Aorta (tissue), 5 donors: ENCODE data around the gene AKAP4. TPM values are rescaled to one million over a fixed set of nuclear protein-coding genes. Genes with fewer than 3 reads are reported as not detected.

ENCODE experiments used
- ATAC-seq: fragments of 200-7000 bp; cut with Tn5 transposase; one replicate; pipeline ENCODE4 v1.9.1; 2022; ENCODE audit warnings: moderate library complexity; ENCODE audit not compliant: low FRiP score
- DNase-seq, 2 donors: peaks; one replicate each; pipeline ENCODE4 v3.0.0-alpha.2; 2020
- H3K27ac ChIP-seq, 2 donors: one replicate each; pipeline ENCODE4 v1.5.1; 2013; ENCODE audit warnings: low read length in 2 of 2, mild to moderate bottlenecking in 2 of 2, moderate library complexity in 2 of 2, control low read depth in 1 of 2, inconsistent platforms in 1 of 2, low read depth in 1 of 2
- H3K27me3 ChIP-seq, 2 donors: one replicate each; pipeline ENCODE4 v1.6.1; 2013; ENCODE audit warnings: control low read depth in 1 of 2, low read length in 1 of 2, mild to moderate bottlenecking in 1 of 2, moderate library complexity in 1 of 2; ENCODE audit not compliant: insufficient read depth in 2 of 2, control insufficient read depth in 1 of 2
- H3K36me3 ChIP-seq, 2 donors: one replicate each; pipeline ENCODE4 v1.6.1; 2013; ENCODE audit warnings: control low read depth in 1 of 2, low read length in 1 of 2, mild to moderate bottlenecking in 1 of 2; ENCODE audit not compliant: insufficient read depth in 2 of 2, control insufficient read depth in 1 of 2
- H3K4me1 ChIP-seq, 2 donors: one replicate each; pipeline ENCODE4 v1.6.1; 2013; ENCODE audit warnings: low read length in 2 of 2, control low read depth in 1 of 2, mild to moderate bottlenecking in 1 of 2, moderate library complexity in 1 of 2; ENCODE audit not compliant: insufficient read depth in 2 of 2, control insufficient read depth in 1 of 2
- H3K4me3 ChIP-seq, 2 donors: one replicate each; pipeline ENCODE4 v1.5.1; 2013; ENCODE audit warnings: low read length in 2 of 2, control low read depth in 1 of 2, mild to moderate bottlenecking in 1 of 2
- H3K9me3 ChIP-seq: one replicate; pipeline ENCODE4 v1.6.1; 2013; ENCODE audit warnings: mild to moderate bottlenecking, low read length; ENCODE audit not compliant: control insufficient read depth
- WGBS, 2 donors: extraction: QIAGEN DNeasy Blood & Tissue Kit; methylation state at CpG; one replicate each; pipeline ENCODE4 v1.1.7; 2013; 5-methylcytosine and 5-hydroxymethylcytosine counted together
- intact Hi-C, 2 donors: fragments of 100-400 bp; cut with DNase I; formaldehyde crosslinking; loops; one replicate each; pipeline versions ENCODE4 v1.14.2 to v1.15.0; 2022
- polyA plus RNA-seq, 2 donors: library from polyadenylated mRNA; stranded (reverse); fragments of 200-250 nt; gene quantifications; one replicate each; pipeline ENCODE4 v1.2.3, GENCODE V29; 2013
- total RNA-seq, 2 donors: library from RNA; stranded (reverse); fragmentation: NEBNext Ultra II Directional; extraction: Animal tissue kit (Norgen Biotek cat#: 25700); gene quantifications; one replicate each; pipeline ENCODE4 v1.2.1, GENCODE V29; 2021
- donor health status: healthy with polysubstance abuse.
- donor health status: Bipolar disorder and iron deficiency.
- donor health status: DM: no; HTN: no; CAD: no.
- donor health status: DM: no; HTN: no; CAD: no.
- donor health status: DM: yes; HTN: yes; CAD: no.

The AKAP4 gene
- total and polyA plus RNA-seq, 4 donors: not detected

DNA sequence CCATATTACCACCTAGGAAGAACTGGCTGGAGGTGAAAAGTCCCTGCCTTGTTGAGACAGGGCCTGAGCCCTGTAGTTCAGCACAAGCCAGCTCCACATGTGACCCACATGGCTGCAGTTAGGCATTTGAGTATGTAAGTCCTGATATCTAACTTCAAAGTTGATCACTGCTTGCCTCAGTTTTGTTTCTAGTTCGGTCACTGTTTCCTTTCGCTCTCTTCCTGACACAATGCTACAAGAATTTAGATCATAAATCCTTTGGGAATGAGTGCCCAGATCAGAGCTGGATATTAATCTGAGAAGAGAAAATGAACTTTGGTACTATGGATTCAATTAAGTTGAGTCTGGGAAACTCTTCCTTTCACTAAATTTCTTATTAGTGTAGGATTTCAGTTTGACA, 48.4 kb downstream of the AKAP4 start:
- Histone ChIP-seq H3K9me3 (no peaks in the 10 kb centered on the region), H3K27ac (no peak overlapping the region), H3K4me1 (no peaks in the 10 kb centered on the region), H3K27me3 (no peaks in the 10 kb centered on the region), H3K4me3 (no peak overlapping the region), H3K36me3 (no peaks in the 10 kb centered on the region)
- intact Hi-C loops: no loop called here
- DNase-seq (no peak), ATAC-seq (no peak)
- 55 to 59% methylated on average over 2 of the region's 2 CpGs for WGBS, 2 donors

GRCh38 chrX:50147972-50148371, 52.8 kb downstream of the AKAP4 start:
- Histone ChIP-seq H3K4me1 (no peaks in the 10 kb centered on the region), H3K9me3 (no peaks in the 10 kb centered on the region), H3K27ac (no peak overlapping the region), H3K27me3 (no peaks in the 10 kb centered on the region), H3K4me3 (no peak overlapping the region), H3K36me3 (no peaks in the 10 kb centered on the region)
- ATAC-seq: no peak
- 68 to 78% methylated on average over 7 of the region's 7 CpGs for WGBS, 2 donors
- intact Hi-C loops: no loop called here
- no peak for DNase-seq

Other genes with a start within 250 kb of the AKAP4 start
- gene CCNB3, start 3.8 kb upstream of the AKAP4 start, total RNA-seq: under 1 TPM in 1 of 2 donors, not detected in 1; 0.32 TPM
- not detected for gene CCNB3, start 3.8 kb upstream of the AKAP4 start, polyA plus RNA-seq